Measurements from ENCODE around the gene BCL10.

The BCL10 gene

GRCh38 chr1:85316321-85316720 is 39.9 kb upstream of the BCL10 start:
- Histone ChIP-seq H3K27me3 (ENCODE audit: insufficient read depth, low read length, poor library complexity) (peaks cover 10% of the 10 kb centered on the region), H3K9ac (ENCODE audit: low read depth, low read length) (no peak overlapping the region), H3K4me2 (ENCODE audit: insufficient read depth, low read length) (no peak overlapping the region), H3K4me1 (ENCODE audit: insufficient read depth, low read length) (no peaks in the 10 kb centered on the region), H3K9me3 (ENCODE audit: insufficient read depth, low read length, severe bottlenecking) (no peaks in the 10 kb centered on the region), H3K4me3 (ENCODE audit: low read depth in 1 of 2, low read length in 2 of 2) (no peak overlapping the region), H4K20me1 (ENCODE audit: insufficient read depth, low read length) (no peaks in the 10 kb centered on the region), H3K79me2 (ENCODE audit: insufficient read depth, low read length) (no peaks in the 10 kb centered on the region), H2AFZ (ENCODE audit: low read depth, low read length) (no peak overlapping the region), H3K36me3 (ENCODE audit: insufficient read depth, low read length) (no peaks in the 10 kb centered on the region), H3K27ac (ENCODE audit: low read length) (no peak overlapping the region)
- DNase-seq (no peak), ATAC-seq (ENCODE audit: insufficient read depth, low read depth) (no peak)
- no peak for TF ChIP-seq EZH2 (IDR thresholded peaks at IDR 0.05; ENCODE audit: borderline replicate concordance, low read depth, low read length, severe bottlenecking)
- TF ChIP-seq CTCF (IDR thresholded peaks at IDR 0.05; ENCODE audit: borderline replicate concordance, extremely low read depth, low read length, poor library complexity, severe bottlenecking) = no peak

DNA sequence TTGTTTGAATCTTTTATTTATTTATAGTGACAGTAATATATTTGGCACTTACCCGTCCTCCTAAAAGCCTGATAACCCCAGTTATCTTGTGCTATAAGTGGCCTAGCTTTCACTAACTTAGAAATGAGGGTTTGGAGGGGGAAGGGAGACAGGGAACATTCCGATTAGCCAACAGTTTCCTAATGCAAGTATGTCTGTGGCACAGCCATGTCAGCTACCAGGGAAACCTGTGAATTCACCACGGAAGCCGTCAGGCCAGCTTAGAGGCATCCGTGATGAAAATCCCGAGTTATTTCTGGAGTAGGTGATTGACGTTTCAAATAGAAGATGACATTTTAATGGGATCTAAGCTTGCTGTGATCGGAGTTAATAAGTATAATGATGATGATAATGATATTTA is 39.4 kb upstream of the BCL10 start:
- Histone ChIP-seq H3K79me2 (ENCODE audit: insufficient read depth, low read length) (no peaks in the 10 kb centered on the region), H3K36me3 (ENCODE audit: insufficient read depth, low read length) (no peaks in the 10 kb centered on the region), H3K4me3 (ENCODE audit: low read depth in 1 of 2, low read length in 2 of 2) (no peak overlapping the region), H3K27me3 (ENCODE audit: insufficient read depth, low read length, poor library complexity) (peaks cover 10% of the 10 kb centered on the region), H2AFZ (ENCODE audit: low read depth, low read length) (no peak overlapping the region), H3K4me2 (ENCODE audit: insufficient read depth, low read length) (no peak overlapping the region), H4K20me1 (ENCODE audit: insufficient read depth, low read length) (no peaks in the 10 kb centered on the region), H3K9me3 (ENCODE audit: insufficient read depth, low read length, severe bottlenecking) (no peaks in the 10 kb centered on the region), H3K9ac (ENCODE audit: low read depth, low read length) (no peak overlapping the region), H3K4me1 (ENCODE audit: insufficient read depth, low read length) (no peaks in the 10 kb centered on the region), H3K27ac (ENCODE audit: low read length) (no peak overlapping the region)
- ATAC-seq (ENCODE audit: insufficient read depth, low read depth) (no peak), DNase-seq (no peak)
- TF ChIP-seq EZH2 (IDR thresholded peaks at IDR 0.05; ENCODE audit: borderline replicate concordance, low read depth, low read length, severe bottlenecking) (no peak), CTCF (IDR thresholded peaks at IDR 0.05; ENCODE audit: borderline replicate concordance, extremely low read depth, low read length, poor library complexity, severe bottlenecking) (no peak)

- Histone ChIP-seq H3K4me2 (ENCODE audit: insufficient read depth, low read length) (no peak overlapping the region), H3K9ac (ENCODE audit: low read depth, low read length) (no peak overlapping the region), H3K4me3 (ENCODE audit: low read depth in 1 of 2, low read length in 2 of 2) (no peak overlapping the region), H3K4me1 (ENCODE audit: insufficient read depth, low read length) (no peaks in the 10 kb centered on the region), H3K79me2 (ENCODE audit: insufficient read depth, low read length) (no peaks in the 10 kb centered on the region), H2AFZ (ENCODE audit: low read depth, low read length) (no peak overlapping the region), H3K27me3 (ENCODE audit: insufficient read depth, low read length, poor library complexity) (peaks cover 9% of the 10 kb centered on the region), H4K20me1 (ENCODE audit: insufficient read depth, low read length) (no peaks in the 10 kb centered on the region), H3K27ac (ENCODE audit: low read length) (no peak overlapping the region), H3K9me3 (ENCODE audit: insufficient read depth, low read length, severe bottlenecking) (no peaks in the 10 kb centered on the region), H3K36me3 (ENCODE audit: insufficient read depth, low read length) (no peaks in the 10 kb centered on the region)
- ATAC-seq (ENCODE audit: insufficient read depth, low read depth) = no peak
- DNase-seq = no peak
- no peak for TF ChIP-seq CTCF (IDR thresholded peaks at IDR 0.05; ENCODE audit: borderline replicate concordance, extremely low read depth, low read length, poor library complexity, severe bottlenecking)
- TF ChIP-seq EZH2 (IDR thresholded peaks at IDR 0.05; ENCODE audit: borderline replicate concordance, low read depth, low read length, severe bottlenecking) = no peak
Observed at GRCh38 chr1:85314726-85315125, 38.3 kb upstream of the BCL10 start.
